GM13977 (cell line): ENCODE results near the gene PCBP3.

Source experiments
- DNase-seq: peaks from one replicate; pipeline ENCODE4 v3.0.0; 2012; ENCODE audit warnings: low spot score
- in situ Hi-C: fragments of 300-500 bp; cut with MboI; formaldehyde crosslinking; loops from one replicate; pipeline ENCODE4 v1.12.0; 2022; ENCODE audit warnings: low sequenced_read_pairs, low pct_unique_long_range_greater_than_20kb, mixed read lengths, inconsistent platforms; ENCODE audit not compliant: unreplicated experiment
- TF ChIP-seq, protein P1 (sequence below): IDR thresholded peaks from 2 replicates; pipeline ENCODE4 v1.5.1; 2012; ENCODE audit warnings: mild to moderate bottlenecking, control low read depth; ENCODE audit not compliant: insufficient read depth; ENCODE audit errors: extremely low read depth, missing control alignments

The PCBP3 gene

DNA sequence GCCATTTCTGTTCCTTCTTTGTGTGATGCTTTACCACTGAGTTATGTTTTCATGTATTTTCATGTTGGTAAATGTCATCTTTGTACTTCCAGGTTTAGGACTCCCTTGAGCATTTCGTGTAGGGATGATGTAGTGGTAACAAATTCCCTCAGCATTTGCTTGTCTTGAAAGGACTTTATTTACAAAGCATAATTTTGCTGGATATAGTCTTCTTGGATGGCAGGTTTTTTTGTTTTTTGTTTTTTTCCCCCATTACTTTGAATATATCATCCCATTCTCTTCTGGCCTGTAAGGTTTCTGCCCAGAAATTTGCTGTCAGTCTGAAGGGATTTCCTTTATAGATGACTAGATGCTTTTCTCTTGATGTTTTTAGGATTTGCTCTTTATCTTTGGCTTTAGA, 133.4 kb downstream of the PCBP3 start:
- DNase-seq: no peak
- in situ Hi-C loops: no loop called here
- TF ChIP-seq, protein P1, sequence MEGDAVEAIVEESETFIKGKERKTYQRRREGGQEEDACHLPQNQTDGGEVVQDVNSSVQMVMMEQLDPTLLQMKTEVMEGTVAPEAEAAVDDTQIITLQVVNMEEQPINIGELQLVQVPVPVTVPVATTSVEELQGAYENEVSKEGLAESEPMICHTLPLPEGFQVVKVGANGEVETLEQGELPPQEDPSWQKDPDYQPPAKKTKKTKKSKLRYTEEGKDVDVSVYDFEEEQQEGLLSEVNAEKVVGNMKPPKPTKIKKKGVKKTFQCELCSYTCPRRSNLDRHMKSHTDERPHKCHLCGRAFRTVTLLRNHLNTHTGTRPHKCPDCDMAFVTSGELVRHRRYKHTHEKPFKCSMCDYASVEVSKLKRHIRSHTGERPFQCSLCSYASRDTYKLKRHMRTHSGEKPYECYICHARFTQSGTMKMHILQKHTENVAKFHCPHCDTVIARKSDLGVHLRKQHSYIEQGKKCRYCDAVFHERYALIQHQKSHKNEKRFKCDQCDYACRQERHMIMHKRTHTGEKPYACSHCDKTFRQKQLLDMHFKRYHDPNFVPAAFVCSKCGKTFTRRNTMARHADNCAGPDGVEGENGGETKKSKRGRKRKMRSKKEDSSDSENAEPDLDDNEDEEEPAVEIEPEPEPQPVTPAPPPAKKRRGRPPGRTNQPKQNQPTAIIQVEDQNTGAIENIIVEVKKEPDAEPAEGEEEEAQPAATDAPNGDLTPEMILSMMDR: no peak

DNA sequence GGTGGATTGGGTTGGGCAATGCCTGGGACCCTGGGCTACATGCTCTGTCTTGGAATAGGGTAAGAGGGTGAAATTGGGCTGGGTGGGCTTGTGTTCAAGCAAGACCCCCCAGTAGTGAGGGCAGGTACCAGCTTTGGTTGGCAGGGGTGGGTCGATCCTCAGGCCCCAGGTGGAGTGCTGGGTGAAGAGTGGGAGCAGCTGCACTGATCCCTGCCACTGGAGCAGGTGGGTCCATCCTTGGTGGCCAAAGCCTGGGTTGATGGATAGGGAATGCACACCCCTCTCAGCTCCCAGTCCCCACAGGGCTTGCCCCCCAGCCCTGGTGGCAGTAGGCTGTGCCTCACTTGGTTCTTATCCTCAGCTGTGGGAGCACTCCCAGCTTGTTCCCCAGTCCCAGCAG, 135.2 kb downstream of the PCBP3 start:
- in situ Hi-C loops: no loop called here
- TF ChIP-seq, protein P1: no peak
- no peak for DNase-seq

DNA sequence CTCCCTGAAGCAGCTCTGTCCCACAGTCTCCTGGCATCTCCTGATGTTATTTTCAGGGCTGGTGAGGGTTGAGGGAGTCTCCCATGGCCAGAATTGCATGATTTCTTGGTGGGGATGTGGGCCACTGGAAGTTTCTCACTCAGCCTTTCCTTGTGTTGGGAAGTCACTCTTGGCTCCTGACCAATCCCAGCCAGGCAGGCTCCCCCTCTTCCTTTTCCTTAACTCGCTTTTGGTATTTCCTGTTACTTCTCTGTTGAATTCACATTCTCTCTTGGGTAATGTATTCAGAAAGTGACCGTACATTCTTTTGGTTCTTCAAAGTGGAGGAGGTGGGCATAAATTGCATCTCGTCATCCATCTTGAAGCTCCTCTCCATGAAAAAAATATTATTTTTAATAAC, 135.7 kb downstream of the PCBP3 start:
- TF ChIP-seq, protein P1: no peak
- in situ Hi-C loops: no loop called here
- DNase-seq: no peak

DNA sequence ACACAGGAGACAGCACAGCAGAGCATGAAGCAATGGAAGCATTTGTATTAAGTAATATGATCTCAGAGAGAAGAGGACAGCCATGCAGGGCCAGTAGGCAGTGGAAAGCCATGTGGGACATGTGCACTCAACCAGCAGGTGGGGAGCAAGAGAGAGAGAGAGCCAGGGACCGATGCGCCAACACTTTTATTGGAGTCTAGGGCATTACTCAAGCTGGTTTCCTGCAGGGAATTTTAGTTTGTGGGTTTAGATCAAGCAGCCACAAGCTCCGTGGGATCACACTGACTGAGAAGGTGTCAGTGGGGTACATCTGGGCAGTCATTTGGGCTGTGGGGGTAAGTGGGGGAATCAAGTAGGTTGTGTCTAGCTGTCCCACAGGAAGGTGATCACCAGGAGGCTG, 137.1 kb downstream of the PCBP3 start:
- DNase-seq: no peak
- in situ Hi-C loops: no loop called here

DNA sequence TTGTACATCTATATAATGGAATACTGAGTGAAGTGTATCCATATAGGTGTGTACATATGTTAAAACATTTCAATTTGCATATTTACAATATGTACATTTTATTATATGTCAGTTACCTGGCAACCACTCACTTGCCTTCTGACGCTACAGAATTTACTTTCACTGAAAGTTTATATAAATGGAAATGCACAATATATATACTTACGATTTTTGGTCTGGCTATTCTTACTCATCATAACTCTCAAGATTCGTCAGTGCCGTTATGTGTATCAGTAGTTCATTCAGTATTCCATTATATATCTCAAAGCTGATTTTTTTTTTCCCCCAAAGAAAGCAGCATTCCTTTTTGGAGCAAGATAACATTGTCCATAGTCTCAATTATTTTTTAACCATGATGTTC, 138.2 kb downstream of the PCBP3 start:
- DNase-seq: no peak
- in situ Hi-C loops: no loop called here
- TF ChIP-seq, protein P1: no peak

More for the DNA sequence above, 137.1 kb downstream of the PCBP3 start:
- TF ChIP-seq, protein P1: no peak

DNA sequence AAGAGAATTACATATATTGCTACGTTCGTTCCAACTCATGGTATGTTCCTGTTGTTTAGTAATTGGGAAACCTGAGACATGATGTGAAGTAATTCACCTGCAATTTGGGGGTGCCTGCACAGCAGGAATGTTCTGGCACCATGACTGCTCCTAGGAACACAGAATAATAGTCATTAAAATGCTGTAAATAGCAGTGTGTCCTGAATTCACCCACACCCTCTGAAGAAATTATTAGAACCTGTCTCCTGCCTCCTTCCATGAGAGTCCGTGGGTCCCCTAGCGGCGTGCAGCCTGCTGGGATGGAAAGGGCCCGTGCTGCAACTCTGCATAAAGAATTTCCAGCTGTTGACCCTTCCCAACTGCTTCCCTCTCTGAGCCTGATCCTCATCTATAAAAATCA, 143.1 kb downstream of the PCBP3 start:
- TF ChIP-seq, protein P1: no peak

DNA sequence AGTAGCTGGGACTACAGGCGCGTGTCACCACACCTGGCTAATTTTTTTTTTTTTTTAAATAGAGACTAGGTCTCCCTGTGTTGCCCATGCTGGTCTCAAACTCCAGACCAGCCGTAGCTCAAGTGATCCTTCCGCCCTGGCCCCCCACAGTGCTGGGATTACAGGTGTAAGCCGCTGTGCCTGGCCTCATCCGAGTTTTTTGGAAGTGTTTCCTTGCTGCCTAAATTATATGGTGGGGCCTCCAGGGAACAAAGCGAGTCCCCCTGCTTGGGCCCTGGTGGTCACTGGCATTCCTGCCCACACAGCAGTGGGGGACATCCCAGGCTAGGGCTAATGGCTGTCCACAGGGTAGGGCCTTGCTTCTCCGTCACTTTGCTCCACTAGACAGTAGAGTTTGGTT, 143.8 kb downstream of the PCBP3 start:
- in situ Hi-C loops: no loop called here
- TF ChIP-seq, protein P1: no peak
- no peak for DNase-seq

More for the DNA sequence above, 143.1 kb downstream of the PCBP3 start:
- in situ Hi-C loops: no loop called here
- DNase-seq: no peak
